Islet of Langerhans (tissue), 1 donor: Measurements from ENCODE around the gene RNF183.
A peak's percentile ranks its signal among the peaks of the same experiment; 100 is the strongest.
"Not testable (repeated sequence)": the region's sequence is repeated elsewhere in the genome, so short reads cannot be mapped to it uniquely, and the experiment has no call there.

Source experiments
- FAIRE-seq: peaks from one replicate; lab custom pipeline; 2011; peaks lifted over from hg19 to GRCh38; lab: Jason Lieb, UNC

The RNF183 gene

GRCh38 chr9:113274474-113275156 lies 28.6 kb downstream of the RNF183 start:
- peak; percentile 64 for FAIRE-seq

GRCh38 chr9:113269871-113270270 lies 33.3 kb downstream of the RNF183 start:
- no peak for FAIRE-seq

GRCh38 chr9:113269355-113269754 lies 33.8 kb downstream of the RNF183 start:
- no peak for FAIRE-seq

DNA sequence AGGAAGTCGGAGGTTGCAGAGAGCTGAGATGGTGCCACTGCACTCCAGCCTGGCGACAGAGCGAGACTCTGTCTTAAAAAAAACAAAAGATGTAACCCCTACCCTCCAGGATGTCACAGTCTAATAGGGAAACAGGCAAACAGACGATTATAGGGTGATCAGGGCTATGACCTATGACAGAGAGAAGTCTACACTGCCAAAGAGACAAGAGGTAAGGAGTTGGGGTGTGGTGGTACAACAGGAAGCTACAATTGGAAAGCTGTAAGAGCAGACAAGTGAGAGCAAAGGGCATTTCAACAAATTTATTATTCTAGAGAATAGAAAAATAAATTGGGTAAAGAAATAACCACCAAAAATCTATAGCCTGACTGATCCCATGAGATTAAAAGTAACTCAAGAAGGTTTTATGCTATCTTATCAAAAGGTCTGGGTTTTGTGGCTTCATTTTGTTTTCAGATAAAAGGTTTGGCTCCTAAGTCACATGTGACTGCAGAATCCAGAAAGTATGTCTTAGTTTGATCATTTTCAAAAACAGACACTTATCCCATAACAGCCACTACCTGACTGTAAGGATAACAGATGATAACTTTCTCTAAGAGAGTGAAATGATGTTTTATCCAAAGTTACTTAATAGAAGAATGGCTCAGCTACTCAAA lies 35.1 kb downstream of the RNF183 start:
- no peak for FAIRE-seq

DNA sequence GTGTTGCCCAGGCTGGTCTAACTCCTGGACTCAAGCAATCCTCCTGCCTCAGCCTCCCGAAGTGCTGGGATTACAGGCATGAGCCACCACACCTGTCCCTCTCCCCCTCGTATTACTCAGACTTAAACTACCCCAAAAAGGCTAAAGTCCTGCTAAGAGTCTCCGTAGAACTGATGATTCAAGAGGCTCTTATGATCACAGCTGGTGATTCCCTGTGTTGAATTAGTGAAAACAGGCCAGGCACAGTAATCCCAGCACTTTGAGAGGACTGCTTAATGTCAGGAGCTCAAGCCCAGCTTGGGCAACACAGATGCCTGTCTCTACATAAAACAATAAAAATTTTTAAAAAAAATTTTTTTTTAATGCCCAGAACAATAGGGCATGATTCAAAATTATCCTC lies 37.0 kb downstream of the RNF183 start:
- FAIRE-seq = no peak

DNA sequence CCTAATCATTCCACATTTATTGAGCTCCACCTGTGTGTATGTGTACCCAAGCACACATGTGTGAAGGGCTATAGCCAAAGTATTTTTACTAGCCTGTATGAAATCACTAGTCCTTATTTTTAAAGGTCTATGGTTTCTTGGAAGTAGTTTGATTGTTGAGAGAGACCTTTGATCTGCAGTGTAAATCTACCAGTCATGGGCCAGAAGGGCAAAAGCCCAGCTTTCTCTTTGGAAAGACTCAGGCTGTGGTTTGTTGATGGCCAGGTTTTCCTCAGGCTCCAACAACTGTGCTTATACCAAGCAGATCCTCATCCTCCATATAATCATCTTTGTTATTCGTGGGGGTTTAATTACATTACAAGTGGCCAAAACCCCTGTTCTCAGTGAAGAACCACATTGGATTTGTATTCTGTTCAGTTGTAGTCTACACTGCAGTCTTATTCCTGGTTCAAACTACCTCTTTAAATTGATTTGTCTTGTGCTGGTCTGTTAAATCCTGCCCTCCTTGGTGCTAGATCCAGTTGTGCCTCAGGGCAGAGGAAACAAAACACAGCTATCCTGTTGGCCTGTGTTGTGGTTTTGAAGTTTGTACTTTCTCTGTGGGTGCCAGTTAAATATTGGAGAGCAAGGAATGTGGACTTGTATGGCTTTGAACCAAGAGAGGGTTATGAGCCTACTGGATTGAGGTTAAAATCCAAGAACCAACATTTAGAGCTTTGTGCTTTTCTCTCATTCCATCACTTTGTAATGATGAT lies 41.1 kb downstream of the RNF183 start:
- FAIRE-seq = no peak

- FAIRE-seq = no peak
Observed at GRCh38 chr9:113258282-113258681, 44.9 kb downstream of the RNF183 start.

- FAIRE-seq = no peak
Observed at GRCh38 chr9:113257863-113258262, 45.3 kb downstream of the RNF183 start.

DNA sequence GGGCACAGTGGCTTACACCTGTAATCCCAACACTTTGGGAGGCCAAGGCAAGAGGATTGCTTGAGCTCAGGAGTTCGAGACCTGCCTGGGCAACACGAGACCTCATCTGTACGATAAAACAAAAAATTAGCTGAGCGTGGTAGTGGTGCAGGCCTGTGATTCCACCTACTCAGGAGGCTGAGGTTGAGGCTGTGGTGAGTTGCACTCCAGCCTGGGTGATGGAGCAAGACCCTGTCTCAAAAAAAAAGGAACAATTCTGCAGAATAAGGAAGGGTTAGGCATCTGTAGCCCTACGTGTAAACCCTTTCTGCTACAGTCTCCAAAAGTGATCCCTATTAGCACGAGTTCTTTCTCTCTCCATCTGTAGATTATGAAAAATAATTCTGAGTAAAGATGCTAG lies 47.7 kb downstream of the RNF183 start:
- FAIRE-seq = no peak

DNA sequence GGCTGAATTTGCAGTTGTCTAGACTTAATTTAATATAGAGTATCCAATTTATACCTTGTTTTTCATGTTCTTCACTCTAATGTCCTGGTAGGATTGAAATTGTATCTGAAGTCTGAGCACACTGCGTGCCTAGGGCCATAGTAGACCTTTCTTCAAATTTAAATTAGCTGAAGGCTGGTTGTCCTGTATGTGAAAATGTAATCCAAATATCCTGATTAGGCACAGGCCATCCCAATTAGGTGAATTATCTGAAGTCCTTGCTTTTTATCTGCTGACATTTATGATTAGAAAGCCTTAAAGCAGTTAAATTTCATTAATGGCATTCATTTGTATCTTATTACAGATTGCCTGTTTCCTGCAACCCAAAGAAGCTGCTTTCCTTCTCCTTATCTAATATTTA lies 48.2 kb downstream of the RNF183 start:
- FAIRE-seq = no peak

- FAIRE-seq = no peak
Observed at GRCh38 chr9:113250807-113251206, 52.4 kb downstream of the RNF183 start.

GRCh38 chr9:113249661-113250060 lies 53.5 kb downstream of the RNF183 start:
- not testable (repeated sequence) for FAIRE-seq

- no peak for FAIRE-seq
Observed at GRCh38 chr9:113247640-113248039, 55.5 kb downstream of the RNF183 start.
